Muscle of arm (tissue), 12 donors: ENCODE results near the gene PSMG1. TPM values are rescaled to one million over a fixed set of nuclear protein-coding genes. Genes with fewer than 3 reads are reported as not detected.
"Not testable (repeated sequence)": the region's sequence is repeated elsewhere in the genome, so short reads cannot be mapped to it uniquely, and the experiment has no call there.

ENCODE experiments used
- DNase-seq: peaks from one replicate; pipeline ENCODE4 v3.0.0-alpha.2; 2013
- polyA plus RNA-seq, 12 donors: library from polyadenylated mRNA; unstranded; fragments of 120-200 nt; gene quantifications; one replicate each; pipeline ENCODE4 v1.2.1, GENCODE V29; 2013; ENCODE audit not compliant: insufficient read length in 12 of 12

The PSMG1 gene
- polyA plus RNA-seq, 12 donors, result 25.2 to 44.6 (median 36.5) TPM; not detected in 1

GRCh38 chr21:39161064-39161463, 22.2 kb downstream of the PSMG1 start:
- no peak for DNase-seq

GRCh38 chr21:39159342-39160063, 23.7 kb downstream of the PSMG1 start:
- DNase-seq, result no peak

DNA sequence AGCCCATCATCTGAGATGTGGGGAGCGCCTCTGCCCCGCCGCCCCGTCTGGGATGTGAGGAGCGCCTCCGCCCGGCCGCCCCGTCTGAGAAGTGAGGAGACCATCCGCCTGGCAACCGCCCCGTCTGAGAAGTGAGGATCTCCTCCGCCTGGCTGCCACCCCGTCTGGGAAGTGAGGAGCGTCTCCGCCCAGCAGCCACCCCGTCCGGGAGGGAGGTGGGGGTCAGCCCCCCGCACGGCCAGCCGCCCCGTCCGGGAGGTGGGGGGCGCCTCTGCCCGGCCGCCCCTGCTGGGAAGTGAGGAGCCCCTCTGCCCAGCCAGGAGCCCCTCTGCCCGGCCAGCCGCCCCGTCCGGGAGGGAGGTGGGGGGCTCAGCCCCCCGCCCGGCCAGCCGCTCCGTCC, 26.0 kb downstream of the PSMG1 start:
- not testable (repeated sequence) for DNase-seq

DNA sequence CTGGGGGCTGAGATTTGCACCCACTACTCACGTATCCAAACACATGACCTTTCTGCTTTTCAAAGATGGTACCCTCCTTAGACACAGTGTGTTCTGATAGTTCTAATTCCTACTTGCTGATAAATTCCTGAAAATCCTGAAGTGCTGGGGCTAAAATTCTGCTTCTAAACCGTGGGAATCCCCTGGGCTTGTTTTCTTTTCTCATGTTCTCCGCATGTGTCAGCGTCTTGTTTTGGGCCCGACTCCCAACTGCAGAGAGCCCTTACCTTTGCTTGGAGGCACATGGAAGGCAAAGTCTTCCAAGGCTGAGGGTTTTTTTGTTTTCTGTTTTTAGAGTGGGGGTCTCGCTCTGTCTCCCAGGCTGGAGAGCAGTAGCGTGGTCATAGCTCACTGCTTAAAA, 27.2 kb downstream of the PSMG1 start:
- DNase-seq, result no peak

GRCh38 chr21:39155578-39155977, 27.7 kb downstream of the PSMG1 start:
- DNase-seq, result no peak

GRCh38 chr21:39153842-39154241, 29.4 kb downstream of the PSMG1 start:
- no peak for DNase-seq

DNA sequence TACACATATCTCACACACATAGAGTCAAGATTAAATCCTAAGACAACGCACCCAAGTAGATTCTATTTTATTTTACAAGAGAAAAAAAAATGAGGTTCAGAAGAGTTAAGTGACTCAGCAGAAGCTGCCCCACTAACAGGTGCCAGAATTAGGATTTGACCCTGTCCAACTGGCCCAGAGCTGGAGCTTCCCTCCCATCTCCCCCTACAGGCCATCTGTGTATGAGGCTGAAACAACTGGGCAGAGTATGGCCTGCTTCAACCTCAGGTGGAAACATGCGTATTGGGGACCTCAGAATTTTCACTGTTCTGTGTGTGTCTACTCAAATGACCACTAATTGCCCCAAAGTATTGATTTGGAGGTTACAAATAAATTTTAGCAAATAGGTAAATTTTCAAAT, 29.9 kb downstream of the PSMG1 start:
- DNase-seq, result no peak

GRCh38 chr21:39152271-39152670, 31.0 kb downstream of the PSMG1 start:
- DNase-seq, result no peak

DNA sequence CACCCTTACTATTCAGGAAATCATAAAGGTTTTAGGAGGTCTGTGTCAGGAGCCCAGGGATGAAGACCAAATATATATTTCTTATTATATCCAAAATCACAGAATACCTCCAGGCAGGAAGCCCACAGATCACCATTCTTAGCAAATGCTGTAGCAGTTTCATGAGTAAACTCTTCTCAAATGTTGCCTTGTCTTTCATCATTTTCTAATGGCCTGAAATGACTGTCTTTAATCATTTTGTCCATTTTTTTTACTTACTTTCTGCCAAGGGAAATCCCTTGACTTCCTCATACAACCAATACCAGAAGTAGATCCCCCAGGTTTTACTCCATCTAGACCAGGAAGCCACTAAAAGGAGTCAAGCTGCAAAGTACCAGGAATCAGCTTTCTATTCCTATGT, 32.4 kb downstream of the PSMG1 start:
- DNase-seq, result no peak

- DNase-seq, result no peak
Measured at GRCh38 chr21:39150316-39150715, 32.9 kb downstream of the PSMG1 start.

DNA sequence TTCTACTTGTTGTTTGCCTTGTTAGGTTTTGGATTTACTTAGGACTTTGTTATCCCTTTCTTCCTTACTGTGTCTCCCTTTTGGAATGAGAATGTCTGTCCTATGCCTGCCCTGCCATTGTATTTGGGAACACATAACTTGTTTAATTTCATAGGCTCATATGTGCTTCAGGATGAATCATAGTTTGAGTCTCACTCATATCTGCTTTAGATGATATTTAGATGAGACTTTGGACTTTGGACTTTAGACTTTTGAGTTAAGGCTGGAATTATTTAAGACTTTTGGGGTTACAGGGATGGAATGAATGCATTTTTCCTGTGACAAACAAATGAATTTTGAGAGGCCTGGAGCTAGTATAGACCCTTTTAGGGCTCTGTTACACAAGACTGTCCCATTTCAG, 33.4 kb downstream of the PSMG1 start:
- no peak for DNase-seq

GRCh38 chr21:39148975-39149374, 34.3 kb downstream of the PSMG1 start:
- DNase-seq, result no peak

- DNase-seq, result no peak
Measured at GRCh38 chr21:39144191-39144590, 39.1 kb downstream of the PSMG1 start.

DNA sequence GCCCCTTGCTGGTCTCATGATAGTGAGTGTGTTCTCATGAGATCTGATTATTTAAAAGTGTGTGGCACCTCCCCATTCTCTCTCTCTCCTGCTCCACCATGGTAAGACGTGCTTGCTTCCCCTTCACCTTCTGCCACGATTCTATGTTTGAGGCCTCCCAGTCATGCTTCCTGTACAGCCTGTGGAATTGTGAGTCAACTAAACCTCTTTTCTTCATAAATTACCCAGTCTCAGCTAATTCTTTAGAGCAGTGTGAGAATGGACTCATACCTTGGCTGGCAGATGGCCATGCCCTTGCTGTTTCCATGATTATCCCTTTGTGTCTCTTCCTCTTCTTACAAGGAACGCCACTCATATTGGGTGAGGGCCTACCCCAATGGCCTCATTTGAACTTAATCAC, 40.3 kb downstream of the PSMG1 start:
- no peak for DNase-seq

- no peak for DNase-seq
Measured at GRCh38 chr21:39141502-39141901, 41.7 kb downstream of the PSMG1 start.

DNA sequence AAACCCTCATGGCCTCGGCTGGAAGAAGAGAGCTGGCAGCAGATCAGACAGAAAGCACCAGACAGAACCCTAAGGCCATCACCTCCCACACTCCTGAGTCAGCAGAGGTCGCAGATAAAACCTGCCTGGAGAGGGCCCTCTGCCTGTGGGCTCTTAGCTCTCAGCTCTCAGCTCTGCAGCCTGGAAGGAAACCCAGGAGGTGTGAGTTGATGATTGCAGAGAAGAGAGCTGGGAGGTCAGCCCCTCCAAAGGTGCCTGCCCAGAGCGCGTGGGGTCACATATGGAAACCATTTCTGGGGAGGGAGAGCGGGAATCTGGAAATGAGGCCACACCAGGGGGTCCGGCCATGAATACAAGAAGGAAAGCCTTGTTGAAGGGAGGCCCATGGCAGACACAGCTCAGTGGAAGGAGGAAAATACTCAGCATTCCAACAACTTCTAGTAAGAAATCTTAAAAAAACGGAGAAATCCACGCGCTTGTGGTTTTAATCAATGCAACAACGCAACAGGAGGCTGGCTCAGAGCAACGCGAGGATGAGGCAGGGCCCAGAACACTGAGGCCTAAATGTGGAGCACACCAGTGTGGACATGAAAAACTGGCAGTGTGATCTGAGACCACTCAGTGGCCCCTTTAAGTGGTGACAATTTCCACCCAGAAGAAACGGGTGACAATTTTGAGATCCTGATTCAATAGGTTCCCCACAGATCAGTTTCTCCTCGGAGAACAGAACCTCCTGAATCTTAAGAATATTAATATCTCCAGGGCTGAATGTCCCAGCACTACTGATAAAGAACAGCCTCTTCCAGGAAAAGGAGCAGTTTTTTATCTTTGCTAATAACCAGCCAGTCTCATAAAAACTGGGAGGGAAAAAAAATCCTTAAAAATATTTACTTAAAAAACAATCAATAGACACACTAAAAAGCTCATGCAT, 45.7 kb downstream of the PSMG1 start:
- DNase-seq, result no peak

DNA sequence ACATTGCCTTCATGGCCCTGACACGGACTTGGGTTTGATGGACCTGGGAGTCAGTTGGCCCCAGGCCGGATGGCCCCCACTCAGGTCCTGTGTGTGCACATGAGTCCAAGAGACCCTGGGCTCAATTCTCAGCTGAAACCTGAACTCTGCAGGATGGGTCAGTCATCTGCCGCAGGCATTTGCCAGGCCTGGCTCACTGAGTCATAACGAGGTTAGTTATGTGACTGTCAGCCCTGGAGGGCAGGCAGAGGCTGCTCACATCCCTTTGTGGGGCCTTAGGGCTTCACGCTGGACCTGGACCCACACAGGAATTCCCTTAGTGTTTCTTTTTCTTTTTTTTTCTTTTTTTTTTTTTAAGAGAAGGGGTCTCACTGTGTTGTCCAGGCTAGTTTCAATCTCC, 46.5 kb downstream of the PSMG1 start:
- DNase-seq, result no peak

DNA sequence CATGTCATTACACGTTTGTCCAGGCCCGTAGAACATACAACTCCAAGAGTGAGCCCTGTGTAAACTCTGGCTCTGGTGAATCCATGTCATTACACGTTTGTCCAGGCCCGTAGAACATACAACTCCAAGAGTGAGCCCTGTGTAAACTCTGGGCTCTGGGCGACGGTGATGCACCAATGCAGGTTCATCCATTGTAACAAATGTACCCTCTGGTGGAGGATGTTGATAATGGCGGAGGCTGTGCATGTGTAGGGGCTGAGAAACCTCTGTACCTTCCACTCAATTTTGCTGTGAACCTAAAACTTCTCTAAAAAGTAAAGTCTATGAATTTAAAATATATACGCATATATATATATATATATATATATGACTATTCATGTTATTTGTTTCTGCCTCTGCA, 47.1 kb downstream of the PSMG1 start:
- not testable (repeated sequence) for DNase-seq

GRCh38 chr21:39134288-39134810, 48.9 kb downstream of the PSMG1 start:
- DNase-seq, result no peak

DNA sequence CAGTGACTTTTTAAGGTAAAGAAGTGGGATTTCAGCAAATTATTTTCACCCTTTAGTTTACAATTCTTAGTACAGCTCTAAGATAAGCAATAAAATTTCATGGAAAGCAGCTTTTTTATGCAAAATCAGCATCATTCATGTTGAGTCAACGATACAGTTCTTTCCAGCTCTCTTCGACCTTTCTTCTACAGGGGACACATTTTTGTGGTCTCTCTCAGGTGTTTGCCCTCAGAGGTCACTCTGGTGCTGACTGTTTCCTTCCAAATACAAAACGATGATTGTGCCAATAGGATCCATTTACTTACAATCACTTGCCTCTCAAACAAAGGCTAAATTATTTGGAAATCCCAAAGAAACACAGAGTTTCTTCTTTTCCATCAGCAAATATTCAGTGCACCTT, 51.0 kb downstream of the PSMG1 start:
- DNase-seq, result no peak

- no peak for DNase-seq
Measured at GRCh38 chr21:39131791-39132190, 51.5 kb downstream of the PSMG1 start.

GRCh38 chr21:39127506-39127905, 55.7 kb downstream of the PSMG1 start:
- no peak for DNase-seq

- DNase-seq, result no peak
Measured at GRCh38 chr21:39126486-39126806, 56.8 kb downstream of the PSMG1 start.
